Left cardiac atrium (tissue), 4 donors: ENCODE measurements around the gene MPST. TPM values are rescaled to one million over a fixed set of nuclear protein-coding genes. Genes with fewer than 3 reads are reported as not detected.
"Not testable (repeated sequence)": the region's sequence is repeated elsewhere in the genome, so short reads cannot be mapped to it uniquely, and the experiment has no call there.

ENCODE experiments used
- ATAC-seq, 2 donors: fragments of 200-7000 bp; cut with Tn5 transposase; one replicate each; pipeline ENCODE4 v1.9.1; 2020; ENCODE audit warnings: mild to moderate bottlenecking in 2 of 2, moderate library complexity in 2 of 2
- DNase-seq: peaks from one replicate; pipeline ENCODE4 v3.0.0-alpha.2; 2020
- intact Hi-C, 2 donors: fragments of 100-400 bp; cut with DNase I; formaldehyde crosslinking; loops; one replicate each; pipeline versions ENCODE4 v1.14.1 to v1.15.1; 2022 to 2023
- total RNA-seq, 2 donors: library from RNA; stranded (reverse); fragmentation: NEBNext Ultra II Directional; extraction: Animal tissue kit (Norgen Biotek cat#: 25700); gene quantifications; one replicate each; pipeline ENCODE4 v1.2.1, GENCODE V29; 2021
- donor health status: DM: no; HTN: yes; CAD: no.
- donor health status: DM: no; HTN: yes; CAD: no; lungs with severe emphysema.
- donor health status: DM: yes; HTN: yes; CAD: no.
- donor health status: Dilated cardiomyopathy.

The MPST gene
- total RNA-seq, 2 donors from 2014 or later, result 48.2 to 51.2 TPM

GRCh38 chr22:37067428-37067827, 47.9 kb downstream of the MPST start:
- ATAC-seq (no peak), DNase-seq (no peak)
- intact Hi-C loops, result no loop called here

- DNase-seq, result no peak
- intact Hi-C loops, result no loop called here
- ATAC-seq, result no peak
Measured at GRCh38 chr22:37068859-37069258, 49.3 kb downstream of the MPST start.

GRCh38 chr22:37069319-37069718, 49.8 kb downstream of the MPST start:
- intact Hi-C loops, result no loop called here
- no peak for ATAC-seq
- DNase-seq, result no peak

- no peak for DNase-seq
- ATAC-seq, result no peak
- intact Hi-C loops, result loop anchor here in 1 of 2 donors (10.0 kb wide), 1 partner anchor 135 kb away; no protein-coding TSS in a partner anchor
Measured at GRCh38 chr22:37069719-37070118, 50.2 kb downstream of the MPST start.

- intact Hi-C loops, result loop anchor here in 1 of 2 donors (10.0 kb wide), 1 partner anchor 134 kb away; no protein-coding TSS in a partner anchor
- no peak for DNase-seq
- ATAC-seq, result no peak
Measured at GRCh38 chr22:37070334-37070733, 50.8 kb downstream of the MPST start.

GRCh38 chr22:37070744-37071143, 51.2 kb downstream of the MPST start:
- intact Hi-C loops, result loop anchor here in 1 of 2 donors (10.0 kb wide), 1 partner anchor 134 kb away; no protein-coding TSS in a partner anchor
- ATAC-seq (no peak), DNase-seq (no peak)

- not testable (repeated sequence) for DNase-seq, ATAC-seq
- intact Hi-C loops, result loop anchor here in 1 of 2 donors (10.0 kb wide), 1 partner anchor 133 kb away; no protein-coding TSS in a partner anchor
Measured at GRCh38 chr22:37071850-37072592, 52.5 kb downstream of the MPST start.

GRCh38 chr22:37072673-37073072, 53.1 kb downstream of the MPST start:
- no peak for ATAC-seq
- no peak for DNase-seq
- intact Hi-C loops, result loop anchor here in 1 of 2 donors (10.0 kb wide), 1 partner anchor 132 kb away; no protein-coding TSS in a partner anchor

GRCh38 chr22:37074537-37074936, 55.0 kb downstream of the MPST start:
- DNase-seq (no peak), ATAC-seq (no peak)
- intact Hi-C loops, result loop anchor here in 1 of 2 donors (10.0 kb wide), 1 partner anchor 130 kb away; no protein-coding TSS in a partner anchor

- ATAC-seq (no peak), DNase-seq (no peak)
- intact Hi-C loops, result loop anchor here in 1 of 2 donors (10.0 kb wide), 1 partner anchor 130 kb away; no protein-coding TSS in a partner anchor
Measured at GRCh38 chr22:37075046-37075445, 55.5 kb downstream of the MPST start.

GRCh38 chr22:37075822-37076433, 56.4 kb downstream of the MPST start:
- ATAC-seq (no peak), DNase-seq (no peak)
- intact Hi-C loops, result loop anchor here in 1 of 2 donors (10.0 kb wide), 1 partner anchor 129 kb away; no protein-coding TSS in a partner anchor

- intact Hi-C loops, result loop anchor here (1.0 to 10.0 kb wide), 2 partner anchors 121 to 127 kb away; no protein-coding TSS in a partner anchor
- ATAC-seq (peak in 1 of 2 donors; percentile 57), DNase-seq (peak; percentile 55)
Measured at GRCh38 chr22:37077802-37078448, 58.4 kb downstream of the MPST start.

- no peak for DNase-seq
- no peak for ATAC-seq
- intact Hi-C loops, result loop anchor here in 1 of 2 donors (10.0 kb wide), 1 partner anchor 126 kb away; no protein-coding TSS in a partner anchor
Measured at GRCh38 chr22:37079158-37079557, 59.6 kb downstream of the MPST start.

Other genes starting within 250 kb of the MPST start
- 10 to 100 TPM; 27.6 to 28.1 TPM for gene IFT27, start 243.6 kb upstream of the MPST start, total RNA-seq
- gene PVALB, start 202.7 kb upstream of the MPST start, total RNA-seq, result not detected
- 10 to 100 TPM; 10.9 to 16.6 TPM for gene NCF4, start 158.7 kb upstream of the MPST start, total RNA-seq
- gene CSF2RB, start 106.1 kb upstream of the MPST start, total RNA-seq, result 1 to 10 TPM; 4.7 to 6.0 TPM
- gene TST, start 295 bp upstream of the MPST start, total RNA-seq, result 10 to 100 TPM; 33.3 to 35.5 TPM
- gene KCTD17, start 32.0 kb downstream of the MPST start, total RNA-seq, result 10 to 100 TPM; 27.7 to 50.6 TPM
- gene TMPRSS6, start 90.0 kb downstream of the MPST start, total RNA-seq, result not detected
- gene IL2RB, start 130.2 kb downstream of the MPST start, total RNA-seq, result 1 to 10 TPM in 1 of 2 donors, under 1 TPM in 1; 0.34 to 2.0 TPM
- gene C1QTNF6, start 168.5 kb downstream of the MPST start, total RNA-seq, result 1 to 10 TPM; 1.8 to 2.9 TPM
- not detected for gene SSTR3, start 192.7 kb downstream of the MPST start, total RNA-seq
- gene RAC2, start 224.5 kb downstream of the MPST start, total RNA-seq, result 10 to 100 TPM in 1 of 2 donors, 1 to 10 TPM in 1; 6.4 to 12.5 TPM